Keratinocyte (primary cell): ENCODE data around the gene SFMBT2.

ENCODE experiments used
- CTCF ChIP-seq, 3 experiments: IDR thresholded peaks in 1 of 3; conservative IDR thresholded peaks in 1 of 3; optimal IDR thresholded peaks in 1 of 3; 2 replicates in 2 of 3; 3 replicates in 1 of 3; pipeline versions ENCODE3 to v1.5.1; 2011; ENCODE audit warnings: low read length in 3 of 3, mild to moderate bottlenecking in 3 of 3, moderate library complexity in 2 of 3, control low read depth in 1 of 3, inconsistent platforms in 1 of 3; ENCODE audit not compliant: insufficient read depth in 2 of 3; ENCODE audit errors: extremely low read depth in 1 of 3
- EZH2 ChIP-seq: IDR thresholded peaks from one replicate; pipeline ENCODE4 v1.6.1; 2012; ENCODE audit warnings: inconsistent platforms, mild to moderate bottlenecking, low read length, moderate library complexity

GRCh38 chr10:7314170-7314569 is 96.7 kb downstream of the SFMBT2 start:
- no peak for TF ChIP-seq CTCF (optimal IDR thresholded peaks at IDR 0.05 in 1 of 3, IDR thresholded peaks at IDR 0.05 in 1 of 3, conservative IDR thresholded peaks at IDR 0.05 in 1 of 3; ENCODE audit: extremely low read depth in 1 of 3, insufficient read depth in 2 of 3, low read length in 3 of 3)
- no peak for TF ChIP-seq EZH2
